DMS53 treated with DMSO at 0.1 percent for 48 hours (cell line): ENCODE results near the gene PHPT1.
A peak's percentile ranks its signal among the peaks of the same experiment; 100 is the strongest.
"Not testable (repeated sequence)": the region's sequence is repeated elsewhere in the genome, so short reads cannot be mapped to it uniquely, and the experiment has no call there.

Source experiments
- DNase-seq: peaks from one replicate; lab custom pipeline; 2025; ENCODE audit not compliant: unreplicated experiment; lab: John Stamatoyannopoulos, UW

PHPT1 gene

GRCh38 chr9:136858844-136859757 is 9.9 kb downstream of the PHPT1 start:
- no peak for DNase-seq

DNA sequence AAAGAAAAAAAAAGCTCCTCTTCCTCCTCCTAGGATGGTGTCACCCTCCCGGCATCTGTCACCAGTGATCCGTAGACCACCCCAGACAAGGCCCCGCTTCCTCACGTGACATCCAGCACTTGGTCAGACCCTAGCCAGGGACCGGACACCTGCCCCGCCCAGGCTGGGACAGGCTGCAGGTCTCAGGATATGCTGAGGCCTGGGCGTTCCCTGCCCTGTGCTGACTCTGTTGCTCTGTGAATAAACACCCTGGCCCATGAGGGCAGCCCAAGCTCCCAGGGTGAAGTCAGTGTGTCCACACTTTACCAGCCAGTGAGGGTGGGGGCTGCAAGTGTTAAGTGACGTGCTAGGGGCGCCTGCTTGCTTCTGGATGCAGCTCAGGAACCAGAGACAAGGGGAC is 11.3 kb downstream of the PHPT1 start:
- DNase-seq, result no peak

- DNase-seq, result no peak
Measured at GRCh38 chr9:136860933-136861873, 12.0 kb downstream of the PHPT1 start.

- DNase-seq, result no peak
Measured at GRCh38 chr9:136861874-136862457, 12.8 kb downstream of the PHPT1 start.

GRCh38 chr9:136862849-136863622 is 13.8 kb downstream of the PHPT1 start:
- no peak for DNase-seq

DNA sequence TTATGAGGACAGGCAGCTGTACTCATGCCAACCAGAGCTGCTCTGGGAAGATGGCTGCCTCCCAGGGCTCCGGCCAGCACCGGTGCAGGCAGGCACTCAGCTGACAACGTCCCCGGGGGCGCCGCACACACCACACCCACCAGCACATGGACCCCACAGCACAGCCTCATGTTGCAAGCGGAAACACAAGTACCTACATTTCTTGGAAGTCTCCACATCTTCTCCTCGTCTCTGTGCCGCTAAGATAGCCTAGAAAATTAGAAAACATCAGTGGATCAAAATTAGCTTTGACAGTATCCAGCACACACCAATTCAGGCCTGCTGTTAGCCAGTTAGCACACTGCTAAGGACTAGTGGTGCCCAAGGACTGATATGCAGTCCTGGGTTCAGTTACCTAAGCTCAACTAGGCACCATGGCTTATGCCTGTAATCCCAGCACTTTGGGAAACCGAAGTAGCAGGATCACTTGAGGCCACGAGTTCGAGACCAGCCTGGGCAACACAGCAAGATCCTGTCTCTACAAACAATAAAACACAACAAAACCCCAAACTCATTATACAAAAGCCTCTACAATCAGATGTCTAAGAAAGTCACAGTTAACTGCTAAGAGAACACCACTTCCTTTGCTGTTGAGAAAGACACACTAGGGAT is 14.5 kb downstream of the PHPT1 start:
- DNase-seq, result no peak

GRCh38 chr9:136865041-136865767 is 16.0 kb downstream of the PHPT1 start:
- no peak for DNase-seq

- DNase-seq, result no peak
Measured at GRCh38 chr9:136865768-136866103, 16.5 kb downstream of the PHPT1 start.

DNA sequence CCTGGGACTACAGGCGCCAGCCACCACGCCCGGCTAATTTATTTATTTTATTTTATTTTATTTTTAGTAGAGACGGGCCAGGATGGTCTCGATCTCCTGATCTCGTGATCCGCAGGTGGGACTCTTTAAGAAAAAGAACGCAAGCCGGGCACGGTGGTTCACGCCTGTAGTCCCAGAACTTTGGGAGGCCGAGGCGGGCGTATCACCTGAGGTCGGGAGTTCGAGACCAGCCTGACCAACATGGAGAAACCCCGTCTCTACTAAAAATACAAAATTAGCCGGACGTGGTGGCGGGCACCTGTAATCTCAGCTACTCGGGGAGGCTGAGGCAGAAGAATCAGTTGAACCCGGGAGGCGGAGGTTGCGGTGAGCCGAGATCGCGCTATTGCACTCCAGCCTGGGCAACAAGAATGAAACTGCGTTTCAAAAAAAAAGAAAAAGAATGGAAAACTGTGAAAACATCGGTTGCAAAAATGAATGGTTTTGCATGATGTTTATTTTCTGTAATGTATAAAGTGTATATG is 17.8 kb downstream of the PHPT1 start:
- not testable (repeated sequence) for DNase-seq

DNA sequence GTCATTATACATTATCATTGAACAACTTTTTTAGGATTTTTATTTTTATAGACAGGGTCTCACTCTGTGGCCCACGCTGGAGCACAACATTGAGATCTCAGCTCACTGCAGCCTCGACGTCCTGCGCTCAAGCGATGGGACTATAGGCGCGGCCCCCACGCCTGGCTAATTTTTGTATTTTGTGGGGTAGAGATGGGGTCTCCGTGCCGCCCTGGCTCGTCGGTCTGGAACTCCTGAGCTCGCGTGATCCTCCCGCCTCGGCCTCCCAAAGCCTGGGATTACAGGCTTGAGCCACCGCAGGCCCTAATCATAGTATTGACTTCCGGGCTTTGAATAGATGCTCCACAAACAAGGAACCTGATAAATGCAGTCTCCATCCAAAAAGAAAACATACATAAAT is 18.3 kb downstream of the PHPT1 start:
- no peak for DNase-seq

DNA sequence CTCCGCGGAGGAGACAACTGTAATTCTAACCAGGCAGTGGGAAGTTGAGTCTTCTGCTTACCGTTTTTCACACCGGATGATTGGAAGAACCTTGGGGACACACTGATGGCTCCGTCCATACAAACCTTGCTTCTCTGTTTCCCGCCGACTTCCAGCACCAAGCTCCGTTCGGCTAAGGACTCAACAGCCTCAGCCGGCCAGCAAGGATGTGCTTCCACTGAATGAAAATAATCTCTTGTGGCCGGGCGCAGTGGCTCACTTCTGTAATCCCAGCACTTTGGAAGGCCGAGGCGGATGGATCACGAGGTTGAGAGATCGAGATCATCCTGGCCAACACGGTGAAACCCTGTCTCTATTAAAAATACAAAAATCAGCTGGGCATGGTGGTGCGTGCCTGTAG is 18.7 kb downstream of the PHPT1 start:
- DNase-seq, result no peak

GRCh38 chr9:136868644-136869043 is 19.4 kb downstream of the PHPT1 start:
- DNase-seq, result no peak

- DNase-seq, result not testable (repeated sequence)
Measured at GRCh38 chr9:136869611-136870010, 20.4 kb downstream of the PHPT1 start.

DNA sequence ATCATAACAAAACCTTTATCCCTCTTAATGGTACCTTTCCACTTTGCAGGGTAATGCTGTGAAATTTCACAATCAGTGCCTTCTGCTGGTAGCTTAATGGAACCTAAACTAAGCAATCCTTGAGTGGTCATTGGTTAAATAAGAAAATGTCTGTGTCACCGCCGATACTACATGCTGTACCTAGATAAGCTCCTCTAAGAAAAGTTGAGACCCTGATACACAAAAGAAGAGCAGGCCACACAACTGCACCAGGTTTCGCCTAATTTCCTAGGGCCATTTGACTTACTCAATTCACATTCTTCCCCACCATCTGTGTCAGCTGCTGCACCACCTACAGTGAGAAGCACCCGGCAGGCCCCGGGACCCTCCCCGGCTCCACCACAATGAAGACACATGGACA is 25.9 kb downstream of the PHPT1 start:
- no peak for DNase-seq

DNA sequence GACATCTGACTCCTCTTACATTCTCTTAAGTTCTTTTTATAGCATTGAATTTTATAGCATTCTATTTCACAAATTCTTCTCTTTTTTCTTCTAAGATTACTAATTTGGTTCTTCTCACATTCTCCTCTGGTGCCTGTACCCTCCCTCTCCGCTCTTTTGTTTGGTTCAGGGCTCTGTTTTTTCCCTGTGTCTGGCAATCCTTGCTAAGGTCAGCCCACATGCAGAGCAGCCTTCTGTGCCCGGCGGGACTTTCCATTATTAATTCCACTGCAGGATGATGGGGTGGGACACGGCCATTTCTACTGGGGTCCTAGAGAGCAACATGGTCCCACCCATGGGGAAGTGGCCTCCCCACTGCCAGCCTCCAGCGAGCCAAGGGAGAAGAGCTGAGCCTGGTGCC is 27.3 kb downstream of the PHPT1 start:
- no peak for DNase-seq

- DNase-seq, result no peak
Measured at GRCh38 chr9:136880651-136881050, 31.4 kb downstream of the PHPT1 start.

DNA sequence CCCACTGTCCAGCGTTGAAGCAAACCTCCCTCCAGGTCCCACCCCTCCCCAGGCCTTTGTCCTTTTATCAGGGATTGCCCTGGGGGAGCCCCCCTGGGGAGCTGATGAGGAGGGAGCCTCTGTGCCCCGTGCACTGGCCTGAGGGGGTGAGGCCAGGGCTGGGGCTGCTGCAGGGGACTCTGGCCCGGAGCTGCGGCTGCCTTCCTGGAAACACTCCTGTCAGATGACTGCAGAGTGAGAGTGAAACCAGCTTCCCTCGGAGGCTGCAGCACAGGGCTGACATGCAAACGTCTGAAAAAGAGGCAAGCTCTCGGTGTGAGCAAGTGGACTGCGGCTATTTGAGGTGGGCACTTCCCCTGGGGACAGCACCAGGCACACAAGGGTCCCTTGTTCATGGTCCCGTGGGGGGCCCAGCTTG is 32.5 kb downstream of the PHPT1 start:
- peak; percentile 46 for DNase-seq

GRCh38 chr9:136882109-136882946 is 33.1 kb downstream of the PHPT1 start:
- peak; percentile 74 for DNase-seq

DNA sequence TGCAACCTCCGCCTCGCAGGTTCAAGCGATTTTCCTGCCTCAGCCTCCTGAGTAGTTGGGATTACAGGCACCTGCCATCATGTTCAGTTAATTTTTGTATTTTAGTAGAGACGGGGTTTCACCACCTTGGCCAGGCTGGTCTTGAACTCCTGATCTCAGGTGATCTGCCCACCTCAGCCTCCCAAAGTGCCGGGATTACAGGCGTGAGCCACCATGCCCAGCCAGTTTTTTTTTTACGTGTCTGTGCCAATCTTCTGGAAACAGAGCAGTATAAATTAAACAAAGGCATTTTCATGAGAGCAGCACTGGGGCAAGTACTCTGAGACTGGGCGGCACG is 33.7 kb downstream of the PHPT1 start:
- not testable (repeated sequence) for DNase-seq
